Measurements from ENCODE around the gene ZNF787.

DNA sequence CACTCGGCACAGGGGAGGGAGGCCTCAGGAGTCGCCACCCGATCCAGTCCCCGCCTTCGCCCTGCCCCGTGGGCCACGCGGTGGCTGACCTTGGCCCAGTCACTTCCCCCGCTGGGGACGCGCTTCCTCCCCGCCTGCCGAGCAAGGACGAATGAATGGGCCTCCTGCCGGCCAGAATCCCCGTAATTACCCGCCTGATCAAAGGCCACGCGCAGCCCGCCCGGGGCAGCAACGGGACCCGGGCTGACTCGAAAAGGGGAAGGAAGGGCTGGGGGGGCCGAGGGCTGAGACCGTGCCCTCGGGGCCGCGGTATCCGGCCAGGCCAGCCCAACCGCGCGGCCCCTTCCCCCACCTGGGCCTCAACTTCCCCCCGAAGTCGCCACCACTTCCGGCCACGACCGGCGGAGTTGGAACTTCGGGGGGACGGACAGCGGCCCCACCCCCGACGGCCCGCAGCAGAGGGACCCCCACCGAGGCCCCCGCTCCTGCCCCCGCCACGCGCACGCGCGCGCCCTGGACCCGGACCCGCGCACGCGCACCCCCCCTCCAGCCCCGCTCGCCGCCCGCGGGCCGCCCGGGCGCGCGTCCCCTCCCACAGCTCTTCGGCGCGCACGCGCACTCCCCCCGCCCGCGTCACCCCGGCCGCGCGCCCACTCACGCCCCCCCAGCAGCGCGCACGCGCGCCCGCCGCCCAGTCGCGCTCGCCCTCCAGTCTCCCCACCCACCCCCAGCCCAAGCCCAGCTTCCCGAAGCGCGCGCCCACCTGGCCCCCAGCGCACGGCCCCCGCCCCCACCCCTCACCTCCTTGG is 520 bp downstream of the ZNF787 start:
- TF ChIP-seq, protein P1, sequence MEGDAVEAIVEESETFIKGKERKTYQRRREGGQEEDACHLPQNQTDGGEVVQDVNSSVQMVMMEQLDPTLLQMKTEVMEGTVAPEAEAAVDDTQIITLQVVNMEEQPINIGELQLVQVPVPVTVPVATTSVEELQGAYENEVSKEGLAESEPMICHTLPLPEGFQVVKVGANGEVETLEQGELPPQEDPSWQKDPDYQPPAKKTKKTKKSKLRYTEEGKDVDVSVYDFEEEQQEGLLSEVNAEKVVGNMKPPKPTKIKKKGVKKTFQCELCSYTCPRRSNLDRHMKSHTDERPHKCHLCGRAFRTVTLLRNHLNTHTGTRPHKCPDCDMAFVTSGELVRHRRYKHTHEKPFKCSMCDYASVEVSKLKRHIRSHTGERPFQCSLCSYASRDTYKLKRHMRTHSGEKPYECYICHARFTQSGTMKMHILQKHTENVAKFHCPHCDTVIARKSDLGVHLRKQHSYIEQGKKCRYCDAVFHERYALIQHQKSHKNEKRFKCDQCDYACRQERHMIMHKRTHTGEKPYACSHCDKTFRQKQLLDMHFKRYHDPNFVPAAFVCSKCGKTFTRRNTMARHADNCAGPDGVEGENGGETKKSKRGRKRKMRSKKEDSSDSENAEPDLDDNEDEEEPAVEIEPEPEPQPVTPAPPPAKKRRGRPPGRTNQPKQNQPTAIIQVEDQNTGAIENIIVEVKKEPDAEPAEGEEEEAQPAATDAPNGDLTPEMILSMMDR (IDR thresholded peaks at IDR 0.05; ENCODE audit: extremely low read depth in 1 of 2, insufficient read depth in 1 of 2, low read depth in 1 of 2, low read length in 2 of 2): peak in 1 of 2 donors; percentile 23
- TF ChIP-seq POLR2AphosphoS5 (IDR thresholded peaks at IDR 0.05; ENCODE audit: insufficient read depth, low read depth, low read length) (peak; percentile 77), EZH2 (IDR thresholded peaks at IDR 0.05; ENCODE audit: borderline replicate concordance, low read depth, low read length, severe bottlenecking) (no peak), GATA2 (IDR thresholded peaks at IDR 0.05; ENCODE audit: insufficient read depth, insufficient read length, low read depth, low read length) (no peak), POLR2A (IDR thresholded peaks at IDR 0.05; ENCODE audit: low read depth, low read length) (peak; percentile 64), FOS (IDR thresholded peaks at IDR 0.05; ENCODE audit: borderline replicate concordance, insufficient read depth, low read length) (peak; percentile 46), JUN (IDR thresholded peaks at IDR 0.05; ENCODE audit: borderline replicate concordance, insufficient read depth, insufficient read length, low read depth) (no peak), MYC (IDR thresholded peaks at IDR 0.05; ENCODE audit: low read depth, low read length) (peak; percentile 91)
- TF ChIP-seq, protein P2, sequence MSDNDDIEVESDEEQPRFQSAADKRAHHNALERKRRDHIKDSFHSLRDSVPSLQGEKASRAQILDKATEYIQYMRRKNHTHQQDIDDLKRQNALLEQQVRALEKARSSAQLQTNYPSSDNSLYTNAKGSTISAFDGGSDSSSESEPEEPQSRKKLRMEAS (IDR thresholded peaks at IDR 0.05; ENCODE audit: insufficient read depth, insufficient read length): peak; percentile 71

Measured in endothelial cell of umbilical vein (primary cell).